CD4-positive, alpha-beta T cell treated with Interleukin-21 for 1 hour (primary cell): Measurements from ENCODE around the gene RNF212B.
"Not testable (repeated sequence)": the region's sequence is repeated elsewhere in the genome, so short reads cannot be mapped to it uniquely, and the experiment has no call there.

ENCODE experiments used
- DNase-seq: peaks from one replicate; pipeline ENCODE4 v3.0.0-alpha.2; 2020

Gene RNF212B

GRCh38 chr14:23243066-23243465, 5.3 kb downstream of the RNF212B start:
- DNase-seq, result no peak

GRCh38 chr14:23245282-23245681, 7.5 kb downstream of the RNF212B start:
- no peak for DNase-seq

- no peak for DNase-seq
These were observed 10.9 kb downstream of the RNF212B start for GRCh38 chr14:23248601-23249000.

- no peak for DNase-seq
These were observed 12.1 kb downstream of the RNF212B start for GRCh38 chr14:23249824-23250223.

GRCh38 chr14:23252006-23252405, 14.3 kb downstream of the RNF212B start:
- DNase-seq, result no peak

GRCh38 chr14:23252420-23253333, 14.9 kb downstream of the RNF212B start:
- DNase-seq, result no peak

GRCh38 chr14:23258256-23258655, 20.5 kb downstream of the RNF212B start:
- no peak for DNase-seq

GRCh38 chr14:23259426-23259825, 21.7 kb downstream of the RNF212B start:
- DNase-seq, result no peak

- DNase-seq, result not testable (repeated sequence)
These were observed 23.1 kb downstream of the RNF212B start for GRCh38 chr14:23260849-23261248.

- no peak for DNase-seq
These were observed 31.5 kb downstream of the RNF212B start for GRCh38 chr14:23269193-23269592.

- DNase-seq, result no peak
These were observed 37.7 kb downstream of the RNF212B start for GRCh38 chr14:23275412-23275811.

GRCh38 chr14:23277189-23277588, 39.5 kb downstream of the RNF212B start:
- DNase-seq, result no peak

GRCh38 chr14:23277928-23278327, 40.2 kb downstream of the RNF212B start:
- DNase-seq, result not testable (repeated sequence)

GRCh38 chr14:23281247-23281646, 43.5 kb downstream of the RNF212B start:
- no peak for DNase-seq

GRCh38 chr14:23284654-23285529, 47.2 kb downstream of the RNF212B start:
- DNase-seq, result peak; percentile 17

- no peak for DNase-seq
These were observed 47.8 kb downstream of the RNF212B start for GRCh38 chr14:23285530-23286019.

- peak; percentile 96 for DNase-seq
These were observed 48.5 kb downstream of the RNF212B start, which contains the start of gene HOMEZ for GRCh38 chr14:23286020-23286901. TSS of gene HOMEZ (minus strand) at chr14:23286132. CDS start at chr14:23285952, 180 bp downstream.

- no peak for DNase-seq
These were observed 49.3 kb downstream of the RNF212B start for GRCh38 chr14:23286902-23287479.

GRCh38 chr14:23294734-23295561, 57.2 kb downstream of the RNF212B start:
- DNase-seq, result peak; percentile 72

GRCh38 chr14:23296012-23296777, 58.5 kb downstream of the RNF212B start:
- no peak for DNase-seq
